ENCODE results near the gene CD248.
A peak's percentile ranks its signal among the peaks of the same experiment; 100 is the strongest.
"Not testable (repeated sequence)": the region's sequence is repeated elsewhere in the genome, so short reads cannot be mapped to it uniquely, and the experiment has no call there.

The CD248 gene, protein sequence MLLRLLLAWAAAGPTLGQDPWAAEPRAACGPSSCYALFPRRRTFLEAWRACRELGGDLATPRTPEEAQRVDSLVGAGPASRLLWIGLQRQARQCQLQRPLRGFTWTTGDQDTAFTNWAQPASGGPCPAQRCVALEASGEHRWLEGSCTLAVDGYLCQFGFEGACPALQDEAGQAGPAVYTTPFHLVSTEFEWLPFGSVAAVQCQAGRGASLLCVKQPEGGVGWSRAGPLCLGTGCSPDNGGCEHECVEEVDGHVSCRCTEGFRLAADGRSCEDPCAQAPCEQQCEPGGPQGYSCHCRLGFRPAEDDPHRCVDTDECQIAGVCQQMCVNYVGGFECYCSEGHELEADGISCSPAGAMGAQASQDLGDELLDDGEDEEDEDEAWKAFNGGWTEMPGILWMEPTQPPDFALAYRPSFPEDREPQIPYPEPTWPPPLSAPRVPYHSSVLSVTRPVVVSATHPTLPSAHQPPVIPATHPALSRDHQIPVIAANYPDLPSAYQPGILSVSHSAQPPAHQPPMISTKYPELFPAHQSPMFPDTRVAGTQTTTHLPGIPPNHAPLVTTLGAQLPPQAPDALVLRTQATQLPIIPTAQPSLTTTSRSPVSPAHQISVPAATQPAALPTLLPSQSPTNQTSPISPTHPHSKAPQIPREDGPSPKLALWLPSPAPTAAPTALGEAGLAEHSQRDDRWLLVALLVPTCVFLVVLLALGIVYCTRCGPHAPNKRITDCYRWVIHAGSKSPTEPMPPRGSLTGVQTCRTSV

DNA sequence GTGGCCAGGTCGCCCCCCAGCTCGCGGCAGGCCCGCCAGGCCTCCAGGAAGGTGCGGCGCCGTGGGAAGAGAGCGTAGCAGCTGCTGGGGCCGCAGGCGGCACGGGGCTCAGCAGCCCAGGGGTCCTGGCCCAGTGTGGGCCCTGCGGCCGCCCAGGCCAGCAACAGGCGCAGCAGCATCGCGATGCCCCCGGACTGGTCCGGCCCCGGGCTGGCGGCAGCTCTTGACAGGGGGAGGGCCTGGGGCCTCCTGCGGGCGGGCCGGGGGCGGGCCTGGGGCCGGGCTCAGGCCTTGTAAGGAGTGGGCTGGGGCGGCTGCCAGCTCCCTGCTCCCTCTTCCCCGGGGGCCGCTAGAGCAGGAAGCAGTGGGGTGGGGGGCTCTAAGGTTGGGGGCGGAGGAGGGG is at the start of gene CD248:
Gene CD248 (minus strand): TSS at position 196 of the 403 bp plus-strand sequence. CDS start 17 bp downstream, at position 179.
- no peak for DNase-seq

DNA sequence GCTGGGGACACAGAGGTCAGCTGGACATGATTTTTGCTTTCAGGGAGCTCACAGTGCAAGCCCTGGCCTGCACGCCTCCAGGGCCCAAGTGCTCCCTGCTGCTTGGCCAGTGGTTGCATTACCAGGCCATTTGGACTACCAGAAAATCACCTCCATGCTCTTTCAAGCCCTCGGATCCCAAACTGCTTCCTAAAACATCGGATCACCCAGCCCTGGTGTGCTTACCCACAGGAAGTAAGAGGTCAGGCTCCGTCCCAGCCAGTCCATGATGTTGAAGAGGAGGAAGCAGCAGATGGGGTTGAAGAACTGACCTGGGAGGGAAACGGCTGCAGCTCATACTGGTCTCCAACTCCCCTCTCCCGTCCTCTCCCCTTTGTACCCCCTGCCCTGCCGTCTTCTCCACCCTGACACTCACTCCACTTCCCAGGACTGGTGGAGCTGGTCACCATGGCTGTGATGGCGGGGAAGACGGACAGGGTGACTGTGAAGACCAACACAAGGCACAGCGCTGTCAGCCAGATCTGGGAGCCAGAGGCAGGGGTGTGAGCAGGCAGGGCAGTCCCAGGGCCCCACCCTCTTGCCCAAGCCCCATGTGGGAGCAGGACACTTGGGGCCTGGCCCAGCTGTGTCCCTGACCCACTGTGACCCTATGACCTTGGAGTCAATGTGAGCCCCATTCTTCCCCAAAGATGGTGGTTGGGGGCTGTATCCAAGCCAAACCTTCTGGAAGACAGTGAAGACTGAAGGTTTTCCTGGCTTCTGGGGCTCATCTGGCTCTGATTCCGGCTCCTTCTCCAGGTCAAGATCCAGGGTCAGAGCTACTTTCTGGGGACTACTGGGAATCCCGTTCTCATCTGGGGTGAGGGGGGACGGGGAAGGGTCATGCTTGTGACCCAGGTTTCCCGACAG is 49.1 kb upstream of the CD248 start:
- DNase-seq: no peak

DNA sequence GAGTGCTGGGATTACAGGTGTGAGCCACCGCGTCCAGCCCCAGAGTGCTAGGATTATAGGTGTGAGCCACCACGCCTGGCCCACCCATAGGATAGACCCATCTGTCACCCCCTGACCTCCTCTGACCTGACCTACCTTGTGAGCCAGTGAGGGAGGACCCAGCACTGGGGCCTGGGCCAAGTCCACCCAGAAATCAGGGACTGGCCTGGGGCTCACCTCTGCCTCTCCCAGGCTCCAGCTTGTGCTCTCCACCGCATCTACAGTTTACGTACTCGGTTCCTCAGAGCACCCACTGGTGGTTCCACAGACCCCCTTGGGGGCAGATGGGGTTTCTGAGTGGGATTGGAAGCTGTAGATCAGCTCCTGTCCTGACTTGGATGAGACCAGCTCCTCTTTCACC is 48.3 kb upstream of the CD248 start:
- no peak for DNase-seq

DNA sequence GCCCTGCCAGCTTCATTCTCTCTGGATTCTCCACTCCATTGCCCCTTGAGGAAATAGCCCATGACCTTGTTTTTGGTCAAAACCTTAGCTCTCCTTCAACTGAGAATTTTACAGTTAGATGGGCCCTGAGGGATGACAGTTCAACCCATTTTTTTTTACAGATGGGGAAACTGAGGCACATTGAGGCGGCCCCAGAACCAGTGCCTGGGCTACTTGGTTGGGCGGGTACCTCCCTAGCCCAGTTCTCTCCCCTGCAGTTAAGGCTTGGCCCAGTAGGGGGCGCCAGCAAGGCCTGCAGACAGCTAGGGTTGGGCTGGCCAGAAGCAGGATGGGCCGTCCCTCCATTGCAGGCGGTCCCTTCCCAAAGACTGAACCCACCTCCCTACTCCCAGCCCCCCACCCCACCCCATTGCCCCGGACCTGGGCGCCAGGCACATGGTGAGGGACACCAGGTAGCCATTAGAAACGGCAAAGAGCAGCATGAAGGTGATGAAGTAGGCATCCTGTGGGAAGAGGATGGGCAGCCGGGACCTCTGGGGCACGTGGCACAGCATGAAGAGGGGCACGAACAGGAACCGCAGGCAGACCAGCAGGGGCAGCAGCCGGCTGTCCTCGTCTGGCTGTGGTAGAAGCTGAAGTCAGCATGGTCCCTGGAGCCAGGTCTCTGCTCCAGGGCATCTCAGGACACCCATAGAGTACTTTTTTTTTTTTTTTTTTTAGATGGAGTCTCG is 47.1 kb upstream of the CD248 start:
- DNase-seq: peak; percentile 47 to 70

DNA sequence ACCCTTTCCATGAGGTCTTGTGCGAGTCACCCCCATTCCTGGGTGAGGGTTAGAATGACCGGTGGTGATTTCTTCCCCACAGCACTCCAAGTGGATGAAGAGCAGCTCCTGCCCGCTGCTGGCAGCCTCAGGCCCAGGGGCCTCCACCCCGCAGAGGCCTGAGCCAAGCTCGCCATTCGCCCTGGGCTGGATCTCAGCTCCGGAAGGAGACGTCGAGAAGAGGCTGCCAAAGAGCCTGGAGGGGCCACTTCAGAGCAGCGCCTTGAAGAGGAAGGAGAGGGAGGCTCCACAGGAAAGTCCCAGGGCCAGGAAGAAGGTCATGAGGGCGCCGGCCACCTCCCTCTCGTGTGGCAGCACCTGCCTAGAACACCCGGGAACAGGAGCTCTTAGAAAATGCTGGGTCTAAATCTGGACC is 46.4 kb upstream of the CD248 start:
- DNase-seq: no peak

DNA sequence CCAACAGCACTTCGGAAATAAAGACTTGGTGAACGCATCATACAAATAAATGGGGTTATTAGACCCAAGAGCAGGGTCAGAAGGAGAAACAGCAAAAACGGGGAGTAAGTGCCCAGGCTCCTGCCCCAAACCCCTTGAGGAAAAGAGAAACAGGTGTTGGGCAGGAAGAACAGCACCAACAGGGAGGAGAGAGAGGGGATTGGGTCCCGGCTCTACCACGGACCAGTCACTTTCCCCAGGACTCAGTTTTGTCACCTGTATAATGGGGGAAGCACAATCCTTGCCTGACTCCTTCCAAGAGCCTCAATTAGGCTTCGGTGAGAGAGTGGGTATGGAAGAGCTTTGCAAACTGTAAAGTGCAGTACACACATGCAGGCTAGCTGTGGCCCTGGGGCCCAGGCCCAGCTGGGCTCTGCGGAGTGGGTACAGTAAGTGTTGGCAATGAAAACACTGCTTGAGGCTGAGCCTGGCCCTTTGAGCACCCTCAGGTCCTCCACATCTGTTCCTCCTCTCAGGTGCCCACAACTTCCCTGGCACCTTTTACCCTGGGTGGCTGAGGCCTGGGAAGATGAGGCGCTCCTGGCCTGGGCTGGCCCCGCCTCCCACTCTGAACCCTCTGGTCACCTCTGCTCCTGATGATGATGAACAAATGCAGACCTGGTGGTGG is 45.8 kb upstream of the CD248 start:
- DNase-seq: no peak

DNA sequence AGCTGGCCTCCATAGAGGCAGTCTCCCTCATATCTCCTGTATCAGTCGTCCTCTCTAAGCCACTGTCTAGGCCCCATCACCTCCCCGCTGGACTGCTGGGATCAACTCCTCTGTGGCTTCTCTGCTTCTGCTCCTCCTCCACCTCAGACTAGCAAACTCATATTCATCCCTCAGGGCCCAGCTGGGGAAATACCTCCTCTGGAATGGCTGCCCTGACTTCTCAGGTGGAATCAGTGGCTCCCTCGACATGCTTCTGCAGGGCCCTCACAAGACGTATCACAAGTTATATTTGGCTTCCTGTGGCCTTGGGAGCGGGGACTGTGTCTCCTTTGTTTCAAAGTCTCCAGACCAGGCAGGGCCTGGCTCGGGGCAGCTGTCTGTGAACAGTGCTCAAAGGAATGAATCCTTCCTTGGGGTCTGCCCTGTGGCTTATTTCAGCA is 44.7 kb upstream of the CD248 start:
- DNase-seq: no peak

DNA sequence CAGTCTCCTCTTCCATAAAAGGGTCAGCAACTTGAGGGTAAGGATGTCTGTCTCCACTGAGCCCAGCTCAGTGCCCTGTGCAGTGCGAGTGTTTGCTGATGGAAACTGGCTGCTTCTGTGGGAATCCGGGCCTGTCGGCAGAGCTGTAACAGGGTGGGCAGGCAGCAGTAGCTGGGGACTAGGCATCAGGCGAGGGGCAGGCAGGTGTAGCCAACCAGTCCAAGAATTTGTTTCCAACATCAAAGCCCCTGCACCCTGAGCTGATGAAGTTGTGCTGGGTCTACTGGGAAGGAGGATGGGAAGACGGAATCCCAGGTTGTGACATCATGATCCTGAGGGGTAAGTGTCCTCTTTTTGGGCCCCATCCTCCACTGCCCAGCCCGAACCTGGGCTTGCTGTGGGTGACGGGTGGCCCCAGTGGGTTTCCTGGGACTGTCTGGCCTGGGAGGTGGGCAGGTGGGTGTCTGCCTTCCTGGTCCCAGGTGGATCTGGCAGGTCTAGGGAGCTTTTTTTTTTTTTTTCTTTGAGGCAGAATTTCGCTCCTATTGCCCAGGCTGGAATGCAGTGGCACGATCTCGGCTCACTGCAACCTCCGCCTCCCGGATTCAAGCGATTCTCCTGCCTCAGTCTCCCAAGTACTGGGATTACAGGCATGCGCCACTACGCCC is 43.7 kb upstream of the CD248 start:
- no peak for DNase-seq

DNA sequence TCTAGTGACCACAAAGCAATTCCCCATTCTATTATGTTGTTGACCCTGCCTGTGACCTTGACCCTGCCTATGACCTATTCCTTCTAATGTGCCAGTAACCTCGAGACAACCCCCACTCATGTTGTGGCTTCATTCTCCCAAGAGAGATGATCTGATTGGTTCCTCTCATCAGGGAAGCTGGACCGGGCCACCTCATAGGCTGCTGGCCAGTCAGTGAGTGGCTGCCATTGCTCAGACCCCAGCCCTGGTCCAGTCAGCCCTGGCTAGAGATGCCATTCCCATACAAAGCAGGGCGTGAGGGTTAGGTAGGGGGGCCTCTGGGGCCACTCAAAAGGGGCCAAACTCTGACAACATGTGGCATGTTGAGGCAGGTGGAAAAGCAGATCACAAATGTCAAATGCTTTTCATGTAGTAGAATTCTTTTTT is 42.8 kb upstream of the CD248 start:
- DNase-seq: no peak

DNA sequence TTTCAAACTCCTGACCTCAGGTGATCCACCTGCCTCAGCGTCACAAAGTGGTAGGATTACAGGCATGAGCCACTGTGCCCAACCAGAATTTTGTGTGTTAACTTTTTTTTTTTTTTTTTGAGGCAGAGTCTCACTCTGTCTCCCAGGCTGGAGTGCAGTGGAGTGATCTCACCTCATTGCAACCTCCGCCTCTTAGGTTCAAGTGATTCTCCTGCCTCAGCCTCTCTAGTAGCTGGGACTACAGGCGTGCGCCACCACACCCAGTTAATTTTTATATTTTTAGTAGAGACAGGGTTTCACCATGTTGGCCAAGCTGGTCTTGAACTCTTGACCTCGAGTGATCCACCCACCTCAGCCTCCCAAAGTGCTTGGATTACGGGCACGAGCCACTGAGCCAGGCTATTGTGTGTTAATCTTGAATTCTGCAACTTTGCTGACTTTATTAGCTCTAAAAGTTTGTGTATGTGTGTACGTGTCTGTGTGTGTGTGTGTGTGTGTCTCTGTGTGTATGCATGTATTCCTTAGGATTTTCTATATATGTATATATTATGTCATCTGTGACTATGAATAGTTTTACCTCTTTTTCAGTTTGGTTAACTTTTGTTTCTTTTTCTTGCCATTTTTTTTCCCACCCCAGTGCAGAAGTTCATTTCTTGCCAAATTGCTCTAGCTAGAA is 33.9 kb upstream of the CD248 start:
- not testable (repeated sequence) for DNase-seq

DNA sequence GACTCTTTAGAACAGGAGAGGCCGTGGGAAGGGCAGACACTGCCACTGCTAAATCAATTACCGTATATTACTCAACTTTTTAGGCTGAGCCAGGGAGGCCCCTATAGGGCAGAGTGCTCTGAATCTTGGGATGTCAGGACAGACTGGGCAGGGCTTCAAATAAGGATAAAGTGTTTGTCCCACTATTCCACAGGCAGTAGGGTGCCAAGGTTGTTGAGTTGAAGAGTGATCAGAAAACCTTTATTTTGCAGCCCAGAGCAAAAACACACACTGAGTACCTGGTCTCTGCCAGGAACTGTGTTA is 32.2 kb upstream of the CD248 start:
- no peak for DNase-seq

DNA sequence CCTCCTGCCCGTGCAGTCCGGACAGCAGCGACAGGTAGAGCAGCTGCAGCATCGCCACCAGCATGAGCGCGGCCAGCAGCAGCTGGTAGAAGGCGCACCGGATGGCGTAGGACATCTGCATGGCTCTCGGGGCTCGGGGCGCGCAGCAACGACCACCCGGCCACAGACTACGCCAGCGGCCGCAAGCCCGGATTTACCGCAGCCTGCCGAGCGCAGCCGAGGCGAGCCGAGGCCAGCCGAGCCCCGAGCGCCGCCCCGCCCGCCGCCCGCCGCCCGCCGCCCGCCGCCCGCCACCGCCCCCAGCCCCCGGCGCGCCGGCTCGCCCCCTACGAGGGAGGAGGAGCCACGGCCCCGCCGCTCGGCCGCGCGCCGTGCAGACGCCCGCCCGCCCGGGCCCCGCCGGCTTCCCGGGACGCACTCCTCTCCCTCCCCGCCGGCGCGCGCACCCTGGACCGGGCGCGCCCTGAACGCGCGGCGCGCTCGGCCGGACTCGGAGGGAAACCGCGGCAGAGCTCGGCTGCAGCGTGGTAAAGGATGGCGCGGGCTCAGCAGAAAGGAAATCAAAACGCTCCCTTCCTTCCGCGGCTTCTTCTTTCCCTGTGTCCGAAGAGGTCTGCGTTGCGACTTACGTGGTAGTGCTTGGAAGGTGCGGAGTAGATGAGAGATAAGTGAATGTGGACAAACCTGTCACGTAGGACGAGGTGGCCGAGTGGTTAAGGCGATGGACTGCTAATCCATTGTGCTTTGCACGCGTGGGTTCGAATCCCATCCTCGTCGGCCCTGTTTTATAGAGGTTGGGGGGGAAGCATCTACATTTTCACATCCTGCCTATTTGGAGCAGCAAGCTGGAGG is 30.8 kb upstream of the CD248 start, which contains the start of gene B4GAT1:
Gene B4GAT1 (minus strand): TSS at position 205 of the 852 bp plus-strand sequence. CDS start 84 bp downstream, at position 121.
- peak; percentile 86 to 90 for DNase-seq

DNA sequence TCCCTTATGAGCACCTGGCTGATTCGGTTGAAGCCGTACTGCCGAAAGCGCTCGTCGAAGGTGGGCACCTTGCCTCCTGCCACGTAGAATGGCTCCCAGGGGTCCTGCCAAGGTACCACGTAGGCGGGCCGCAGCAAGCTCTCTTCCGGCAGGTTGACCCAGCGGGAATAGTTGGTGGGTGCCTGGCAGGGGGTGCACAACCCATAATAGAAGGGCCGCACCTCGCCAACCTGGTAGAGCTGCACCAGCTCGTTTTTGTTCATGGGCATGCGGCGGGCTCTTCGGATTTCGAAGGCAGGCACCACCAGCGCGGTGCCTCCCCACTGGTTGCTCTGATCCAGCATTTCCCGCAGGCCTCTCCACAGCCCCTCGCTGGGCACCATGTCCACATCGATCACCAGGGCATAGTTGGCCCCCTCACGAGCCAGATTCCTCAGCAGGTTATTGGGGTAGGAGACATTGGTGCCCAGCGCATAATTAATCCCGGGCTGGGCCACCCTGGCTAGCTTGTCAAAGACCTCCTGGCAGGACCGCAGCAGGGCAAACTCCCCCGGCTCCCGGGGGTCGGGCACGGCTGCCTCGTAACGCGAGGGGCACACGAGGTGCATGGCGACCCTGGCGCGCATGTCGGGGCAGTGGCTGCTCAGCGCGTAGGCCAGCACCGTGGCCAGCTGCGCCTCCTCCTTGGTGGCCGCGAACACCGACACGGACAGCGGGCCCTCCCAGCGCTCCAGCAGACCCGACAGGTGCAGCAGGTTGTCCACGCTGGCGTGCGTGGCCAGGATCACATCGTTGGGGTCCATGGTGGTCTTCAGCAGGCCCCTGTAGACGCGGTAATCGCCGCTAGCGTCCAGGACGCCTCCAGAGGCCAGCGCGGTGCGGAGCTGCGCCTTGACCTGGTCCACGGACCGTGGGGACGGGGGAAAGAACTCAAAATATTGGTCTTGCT is 29.9 kb upstream of the CD248 start:
- DNase-seq: no peak

DNA sequence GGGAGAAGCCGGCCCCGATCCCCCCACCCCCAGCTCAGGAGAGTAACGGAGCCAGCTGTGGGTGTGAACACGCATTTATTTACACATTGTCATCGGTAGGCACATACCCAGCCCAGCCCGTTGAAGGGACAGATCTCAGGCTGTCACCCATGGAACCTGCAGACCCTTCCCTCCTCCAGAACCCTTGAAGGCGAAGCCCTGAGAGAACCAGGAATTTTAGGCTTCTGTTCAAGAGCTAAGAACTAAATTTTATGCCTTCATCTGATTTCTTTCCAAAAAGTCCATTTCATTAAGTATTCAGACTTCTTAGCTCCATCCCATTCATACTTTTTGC is 28.4 kb upstream of the CD248 start:
- no peak for DNase-seq

DNA sequence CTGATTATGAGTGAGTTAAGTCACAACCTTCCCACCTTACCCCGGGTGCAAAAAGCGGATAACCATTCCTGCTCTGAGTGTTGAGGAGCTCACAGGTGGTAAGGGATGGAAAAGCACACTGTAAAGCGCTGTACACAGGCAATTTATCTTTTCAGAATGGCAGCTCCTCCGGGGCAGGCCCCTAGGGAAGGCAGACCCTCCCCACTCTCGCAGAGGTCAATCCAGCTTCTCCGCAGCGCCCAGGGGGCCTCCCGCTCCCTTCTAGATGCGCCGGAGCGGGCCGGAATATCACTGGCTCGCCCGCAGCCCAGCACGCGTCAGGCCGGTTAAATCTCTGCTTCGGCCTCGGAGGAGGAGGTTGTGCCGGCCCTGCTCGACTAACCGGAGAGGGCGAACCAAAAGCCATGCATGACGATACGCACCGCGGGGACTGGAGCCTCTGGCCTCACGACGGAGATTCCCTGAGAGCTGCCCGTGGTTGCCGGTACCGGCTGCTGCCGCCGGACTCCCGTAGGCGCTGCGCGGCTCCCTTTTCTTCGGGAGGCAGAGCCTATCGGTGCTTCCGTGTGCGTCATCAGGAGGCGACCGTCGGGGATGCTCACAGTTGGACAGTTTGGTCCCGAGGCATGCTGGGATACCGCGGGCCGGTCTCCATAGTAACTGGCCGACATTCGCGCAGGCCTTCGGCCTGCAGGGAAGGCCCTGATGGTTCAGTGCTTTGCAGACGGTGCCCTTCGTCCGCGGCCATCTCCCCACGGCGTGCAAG is 27.9 kb upstream of the CD248 start, which contains the start of gene BRMS1:
Gene BRMS1 (minus strand): TSS at position 555 of the 766 bp plus-strand sequence. CDS start 2,870 bp downstream, outside the sequence.
- peak; percentile 96 for DNase-seq

DNA sequence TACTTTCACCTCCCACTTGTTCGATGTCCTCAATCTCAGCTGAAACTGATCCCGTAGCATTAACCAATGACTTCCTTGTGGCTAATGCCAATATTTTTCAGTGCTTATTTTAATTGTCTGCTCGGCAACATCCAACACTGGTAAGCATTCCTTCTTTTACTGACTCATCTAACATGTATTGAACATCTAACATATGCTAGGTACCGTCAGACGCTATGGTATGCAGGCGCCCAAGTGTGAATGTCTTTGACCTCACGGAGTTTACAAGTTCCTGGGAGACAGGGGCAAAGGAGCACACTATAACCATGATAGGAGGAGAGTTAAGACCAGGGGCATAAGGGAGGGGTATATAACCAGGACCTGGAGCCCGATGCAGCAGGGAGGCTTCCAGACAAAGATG is 26.3 kb upstream of the CD248 start:
- DNase-seq: no peak

DNA sequence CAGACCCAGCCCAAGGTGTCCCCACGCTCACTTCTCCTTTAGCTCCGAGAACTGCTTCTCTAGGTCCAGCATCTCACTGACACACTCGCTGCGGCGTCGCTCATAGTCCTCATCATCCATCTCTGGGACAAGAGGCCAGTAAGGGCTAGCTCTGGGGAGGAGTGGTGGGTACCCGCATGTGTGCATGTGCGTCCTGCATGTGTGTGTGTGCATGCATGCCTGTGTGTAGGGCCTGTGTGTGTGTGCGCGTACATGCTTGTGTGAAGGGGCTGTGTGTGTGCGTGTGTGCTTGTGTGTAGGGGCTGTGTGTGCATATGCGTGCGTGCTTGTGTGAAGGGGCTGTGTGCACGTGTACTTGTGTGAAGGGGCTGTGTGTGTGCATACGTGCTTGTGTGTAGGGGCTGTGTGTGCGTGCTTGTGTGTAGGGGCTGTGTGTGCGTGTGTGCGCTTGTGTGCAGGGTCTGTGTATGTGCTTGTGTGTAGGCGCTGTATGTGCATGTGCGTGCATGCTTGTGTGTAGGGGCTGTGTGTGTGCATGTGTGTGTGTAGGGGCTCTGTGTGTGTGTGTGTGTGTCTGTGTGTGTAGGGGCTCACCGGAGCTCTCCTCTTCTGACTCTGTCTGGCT is 24.8 kb upstream of the CD248 start:
- no peak for DNase-seq

Measured in CD4-positive, alpha-beta T cell treated with Interferon alpha-2 for 1 hour (primary cell).